NCI-H187 treated with DMSO at 0.1 percent for 48 hours (cell line): ENCODE results near the gene ARHGDIB.

Source experiments
- DNase-seq: peaks from one replicate; lab custom pipeline; 2025; lab: John Stamatoyannopoulos, UW

ARHGDIB gene

GRCh38 chr12:14956024-14956891, 5.1 kb downstream of the ARHGDIB start:
- DNase-seq, result no peak

GRCh38 chr12:14954269-14954668, 7.1 kb downstream of the ARHGDIB start:
- no peak for DNase-seq

- no peak for DNase-seq
Measured at GRCh38 chr12:14953752-14954151, 7.6 kb downstream of the ARHGDIB start.

- DNase-seq, result no peak
Measured at GRCh38 chr12:14952299-14952921, 9.0 kb downstream of the ARHGDIB start.

GRCh38 chr12:14951851-14952250, 9.6 kb downstream of the ARHGDIB start:
- DNase-seq, result no peak

- no peak for DNase-seq
Measured at GRCh38 chr12:14950982-14951746, 10.2 kb downstream of the ARHGDIB start.

- no peak for DNase-seq
Measured at GRCh38 chr12:14950421-14950820, 11.0 kb downstream of the ARHGDIB start.

DNA sequence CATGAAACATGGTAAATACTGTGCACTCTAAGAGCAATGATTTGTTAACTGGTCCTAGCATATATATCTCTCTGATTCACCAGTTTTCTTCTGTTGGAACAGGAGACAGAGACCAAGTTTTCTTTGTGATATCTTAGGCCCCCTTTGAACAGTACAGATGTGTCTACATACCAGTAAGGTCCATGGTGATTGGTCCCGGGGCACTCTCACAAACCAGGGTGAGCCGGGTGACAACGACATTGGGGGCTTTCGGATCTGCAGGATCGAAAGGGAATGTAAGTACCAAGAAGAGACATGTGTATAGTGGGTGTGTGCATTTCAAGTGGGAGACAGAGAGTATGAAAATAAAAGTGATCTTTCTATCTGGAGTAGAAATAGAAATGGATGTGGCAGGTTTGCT, 11.8 kb downstream of the ARHGDIB start:
- no peak for DNase-seq

GRCh38 chr12:14948672-14949071, 12.7 kb downstream of the ARHGDIB start:
- no peak for DNase-seq

GRCh38 chr12:14946861-14947260, 14.5 kb downstream of the ARHGDIB start:
- DNase-seq, result no peak

- no peak for DNase-seq
Measured at GRCh38 chr12:14946162-14946561, 15.2 kb downstream of the ARHGDIB start.

DNA sequence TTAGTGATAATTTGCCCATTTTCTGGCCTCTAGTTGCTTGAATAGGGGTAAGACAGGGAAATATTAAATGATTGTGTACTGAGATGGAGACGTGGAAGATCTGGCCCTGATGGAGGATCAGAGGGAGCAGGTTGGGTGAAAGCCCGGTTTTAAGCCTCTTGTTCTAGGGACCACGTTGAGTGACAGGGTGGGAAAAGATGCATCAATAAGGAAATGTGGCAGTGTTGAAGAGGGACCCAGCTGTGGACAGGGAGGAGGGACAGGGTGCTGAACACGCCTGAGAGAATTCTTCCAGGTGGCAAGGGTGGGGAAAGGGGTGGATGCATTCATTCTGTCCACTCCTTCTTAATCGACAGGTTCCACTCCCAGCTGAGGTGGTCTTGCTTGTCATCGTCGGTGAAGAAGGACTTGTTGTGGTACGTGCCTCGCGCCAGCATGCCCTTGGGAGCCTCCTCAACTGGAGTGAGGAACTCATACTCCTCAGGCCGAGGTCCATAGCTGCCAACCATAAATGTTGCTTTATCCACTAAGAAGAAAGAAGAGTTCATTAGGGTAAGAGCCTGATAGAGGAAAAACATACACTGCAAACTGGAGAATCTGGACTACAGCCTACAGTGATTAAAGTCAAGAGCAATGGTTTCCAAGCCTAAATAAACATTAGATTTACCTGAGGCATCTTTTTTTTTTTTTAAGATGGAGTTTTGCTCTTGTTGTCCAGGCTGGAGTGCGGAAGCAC, 19.0 kb downstream of the ARHGDIB start:
- DNase-seq, result no peak

DNA sequence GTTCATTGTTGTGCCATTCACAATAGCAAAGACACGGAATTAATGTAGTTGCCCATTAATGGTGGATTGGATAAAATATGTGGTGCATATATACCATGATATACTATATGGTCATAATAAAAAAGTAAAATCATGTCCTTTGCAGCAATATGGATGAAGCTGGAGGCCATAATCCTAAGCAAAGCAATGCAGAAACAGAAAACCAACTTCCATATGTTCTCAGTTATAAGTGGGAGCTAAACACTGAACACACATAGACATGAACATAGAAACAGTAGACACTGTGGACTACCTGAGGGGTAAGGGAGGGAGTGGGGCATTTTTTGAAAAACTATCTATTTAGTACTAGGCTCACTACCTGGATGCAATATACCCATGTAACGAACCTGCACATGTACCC, 20.0 kb downstream of the ARHGDIB start:
- DNase-seq, result no peak

- no peak for DNase-seq
Measured at GRCh38 chr12:14938301-14938700, 23.1 kb downstream of the ARHGDIB start, which contains the start of gene ERP27. TSS of gene ERP27 (minus strand) at chr12:14938537. CDS start at chr12:14938508, 29 bp downstream.

DNA sequence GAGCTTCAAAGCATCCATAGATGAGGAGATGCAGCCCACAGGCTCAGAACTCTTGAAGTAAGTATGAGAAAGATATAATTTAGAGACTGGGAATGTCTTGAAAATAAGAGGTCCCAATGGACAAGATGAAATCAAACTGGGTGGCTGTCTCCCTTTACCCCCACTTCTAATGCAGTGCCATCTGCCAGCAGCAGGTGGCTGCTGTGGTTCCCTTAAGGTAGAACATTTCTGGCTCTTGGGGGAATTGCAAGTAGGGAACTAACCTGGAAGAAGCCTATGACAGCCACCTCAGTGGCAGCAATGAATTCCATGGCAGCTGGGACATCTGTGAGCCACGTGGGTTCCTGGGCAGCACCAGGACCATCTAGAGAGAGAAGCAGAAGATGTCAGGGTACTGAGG, 23.7 kb downstream of the ARHGDIB start:
- DNase-seq, result no peak

GRCh38 chr12:14937014-14937413, 24.4 kb downstream of the ARHGDIB start:
- DNase-seq, result no peak

- DNase-seq, result no peak
Measured at GRCh38 chr12:14936224-14936861, 25.1 kb downstream of the ARHGDIB start.

DNA sequence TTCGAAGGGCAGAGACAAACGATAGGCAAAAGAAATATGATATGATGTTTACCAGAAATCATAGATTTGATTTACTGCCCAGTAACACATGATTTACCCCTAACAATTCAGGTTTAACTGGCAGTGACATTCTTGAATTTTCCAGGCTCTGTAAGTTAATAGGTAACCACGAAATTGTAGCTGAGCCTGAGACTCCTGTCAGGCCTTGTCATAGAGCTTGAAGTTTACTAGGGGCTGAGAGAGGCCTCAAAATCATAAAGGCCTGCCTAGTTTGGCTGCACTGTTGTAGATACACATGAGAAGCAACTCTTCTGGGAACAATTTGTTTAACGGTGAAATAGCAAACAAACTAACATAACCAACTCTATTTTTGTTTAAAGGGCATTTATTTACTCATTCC, 26.4 kb downstream of the ARHGDIB start:
- DNase-seq, result no peak

DNA sequence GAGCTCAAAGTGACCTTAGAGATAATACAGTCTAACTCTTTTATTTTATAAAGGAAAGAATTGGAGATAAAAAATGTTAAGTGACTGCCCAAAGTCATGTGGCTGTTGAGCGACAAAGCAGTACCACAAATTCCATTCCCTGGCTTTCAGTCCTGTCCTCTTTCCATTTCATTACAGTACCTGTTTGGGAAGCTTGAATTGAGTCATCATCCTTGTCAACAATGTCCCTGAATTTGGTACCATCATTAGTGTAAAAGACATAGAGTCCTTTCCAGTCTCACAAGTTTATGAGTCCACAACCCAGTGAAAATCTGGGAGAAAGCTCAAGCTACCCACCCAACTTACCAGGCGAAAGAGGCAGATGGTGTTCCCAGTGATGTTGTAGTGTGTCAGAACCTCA, 26.9 kb downstream of the ARHGDIB start:
- no peak for DNase-seq

GRCh38 chr12:14931791-14932560, 29.4 kb downstream of the ARHGDIB start:
- DNase-seq, result no peak

GRCh38 chr12:14931359-14931758, 30.0 kb downstream of the ARHGDIB start:
- no peak for DNase-seq
